ENCODE results near the gene TMA7B. TPM values are rescaled to one million over a fixed set of nuclear protein-coding genes. Genes with fewer than 3 reads are reported as not detected.

TMA7B gene
- total and polyA plus RNA-seq, 10 of the 15 experiments (the other 5 are each of a cell fraction or from before 2014, with no cell fraction given), result 0.33 to 2.9 (median 1.8) TPM

DNA sequence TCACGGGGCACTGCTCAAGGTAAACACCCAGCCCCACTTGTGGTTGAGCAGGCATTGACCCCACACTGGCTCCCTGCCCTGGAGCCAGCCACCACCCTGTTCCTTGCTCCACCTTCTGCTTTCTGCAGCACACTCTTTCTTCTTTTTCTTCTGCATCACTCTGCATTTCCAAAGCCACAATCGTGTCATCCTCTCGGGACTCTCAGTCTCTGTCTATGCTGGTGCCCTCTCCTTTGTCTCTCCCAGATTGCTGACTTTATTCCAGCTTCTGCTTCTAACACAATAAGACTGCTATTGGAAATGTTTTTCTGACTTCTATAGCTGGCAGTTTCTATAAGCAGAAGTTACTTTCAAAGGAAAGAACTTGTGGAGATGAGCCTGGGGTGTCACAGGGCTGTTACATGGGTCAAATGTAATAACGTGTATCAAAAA lies 44.9 kb upstream of the TMA7B start:
- TF ChIP-seq TARDBP (IDR thresholded peaks at IDR 0.05; ENCODE audit: borderline replicate concordance) (no peak), E2F8 (IDR thresholded peaks at IDR 0.05; ENCODE audit: low read depth, partially characterized antibody) (no peak), SPI1 (IDR thresholded peaks at IDR 0.05; ENCODE audit: borderline replicate concordance, insufficient read depth, low read depth, low read length) (no peak), WRNIP1 (IDR thresholded peaks at IDR 0.05; ENCODE audit: borderline replicate concordance, low read depth, low read length) (no peak), TBL1XR1 (IDR thresholded peaks at IDR 0.05; ENCODE audit: low read depth, low read length) (no peak), ESRRA (IDR thresholded peaks at IDR 0.05; ENCODE audit: low read length) (no peak), FOS (IDR thresholded peaks at IDR 0.05; ENCODE audit: borderline replicate concordance, extremely low read depth, insufficient read length) (no peak), CHD2 (IDR thresholded peaks at IDR 0.05; ENCODE audit: borderline replicate concordance, low read depth, low read length) (no peak), CREB1 (IDR thresholded peaks at IDR 0.05; ENCODE audit: low read depth) (no peak), BRCA1 (IDR thresholded peaks at IDR 0.05; ENCODE audit: low read depth, low read length) (no peak), BCL3 (IDR thresholded peaks at IDR 0.05; ENCODE audit: borderline replicate concordance, insufficient read depth, low read depth, low read length, poor library complexity, severe bottlenecking) (no peak), ZNF217 (IDR thresholded peaks at IDR 0.05) (no peak), NR2C1 (IDR thresholded peaks at IDR 0.05) (no peak), HDGF (IDR thresholded peaks at IDR 0.05) (no peak), RFX5 (IDR thresholded peaks at IDR 0.05; ENCODE audit: low read depth, low read length) (no peak)
- TF ChIP-seq, protein P1, sequence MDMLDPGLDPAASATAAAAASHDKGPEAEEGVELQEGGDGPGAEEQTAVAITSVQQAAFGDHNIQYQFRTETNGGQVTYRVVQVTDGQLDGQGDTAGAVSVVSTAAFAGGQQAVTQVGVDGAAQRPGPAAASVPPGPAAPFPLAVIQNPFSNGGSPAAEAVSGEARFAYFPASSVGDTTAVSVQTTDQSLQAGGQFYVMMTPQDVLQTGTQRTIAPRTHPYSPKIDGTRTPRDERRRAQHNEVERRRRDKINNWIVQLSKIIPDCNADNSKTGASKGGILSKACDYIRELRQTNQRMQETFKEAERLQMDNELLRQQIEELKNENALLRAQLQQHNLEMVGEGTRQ (IDR thresholded peaks at IDR 0.05; ENCODE audit: borderline replicate concordance, low read depth, low read length), result no peak
- 85% methylated on average over 4 of the region's 4 CpGs for WGBS (ENCODE audit: insufficient coverage, insufficient replicate concordance, low lambda C conversion rate, missing lambda C conversion rate)
- ChIA-PET RAD21 (ENCODE audit: unreplicated experiment) (interaction anchor here (1.2 kb wide), 2 partner anchors 18 to 121 kb away, joined by 3 read pairs; no protein-coding TSS in a partner anchor), SMC1A (ENCODE audit: uncharacterized antibody, unreplicated experiment) (interaction anchor here (0.8 to 9.7 kb wide), 9 partner anchors 9 to 126 kb away, joined by 3 to 108 read pairs (median 5); partner anchors contain the start of gene GRAP2), POLR2A (interaction anchor here (2.1 kb wide), 1 partner anchor 13 kb away, joined by 7 read pairs; no protein-coding TSS in a partner anchor), CTCF (interaction anchor here (0.8 to 1.1 kb wide), 5 partner anchors 13 to 109 kb away, joined by 3 to 8 read pairs (median 4); no protein-coding TSS in a partner anchor)
- H2AFZ ChIP-seq (ENCODE audit: control insufficient read depth, low read depth, low read length), result no peak overlapping the region
- peaks cover 89% of the 10 kb centered on the region for H3K79me2 ChIP-seq (ENCODE audit: control insufficient read depth, insufficient read depth, low read length)
- in situ Hi-C loops (cut with MboI) (no loop called here), intact Hi-C loops (cut with micrococcal nuclease; ENCODE audit: unreplicated experiment) (no loop called here)
- ATAC-seq, result peak; percentile 8; the same call in 2 of the 3 replicates
- H3K27ac ChIP-seq (ENCODE audit: control insufficient read depth, insufficient read depth), result no peak overlapping the region
- H3K9me3 ChIP-seq (replicated peaks; ENCODE audit: control insufficient read depth, insufficient read depth, low read length), result no peaks in the 10 kb centered on the region
- no peak overlapping the region for H3K4me2 ChIP-seq (ENCODE audit: control insufficient read depth, insufficient read depth)
- H3K9ac ChIP-seq (ENCODE audit: control insufficient read depth, insufficient read depth, low read length), result no peak overlapping the region
- no peak for FAIRE-seq
- BruUV-seq (replicated peaks), result no TSS peak
- H3K4me3 ChIP-seq, result no peak overlapping the region
- peaks cover 15% of the 10 kb centered on the region for H3K4me1 ChIP-seq (ENCODE audit: control insufficient read depth, insufficient read depth, low read length)
- H3K27me3 ChIP-seq (replicated peaks in 1 of 2; ENCODE audit: control insufficient read depth in 2 of 2, insufficient read depth in 2 of 2, low read length in 1 of 2), result no peaks in the 10 kb centered on the region
- H4K20me1 ChIP-seq (ENCODE audit: control insufficient read depth, insufficient read depth), result no peaks in the 10 kb centered on the region
- H3K36me3 ChIP-seq (ENCODE audit: control insufficient read depth in 2 of 2, insufficient read depth in 2 of 2, low read length in 1 of 2), result peaks cover 6 to 9% of the 10 kb centered on the region in 2 experiments
- no peak for DNase-seq (ENCODE audit: low read depth, low spot score)

All from GM12878 (cell line).